ENCODE measurements around the gene KCTD16. TPM values are rescaled to one million over a fixed set of nuclear protein-coding genes. Genes with fewer than 3 reads are reported as not detected.

KCTD16 gene
- total RNA-seq, 1 experiment from 2014 or later: 0.37 TPM

DNA sequence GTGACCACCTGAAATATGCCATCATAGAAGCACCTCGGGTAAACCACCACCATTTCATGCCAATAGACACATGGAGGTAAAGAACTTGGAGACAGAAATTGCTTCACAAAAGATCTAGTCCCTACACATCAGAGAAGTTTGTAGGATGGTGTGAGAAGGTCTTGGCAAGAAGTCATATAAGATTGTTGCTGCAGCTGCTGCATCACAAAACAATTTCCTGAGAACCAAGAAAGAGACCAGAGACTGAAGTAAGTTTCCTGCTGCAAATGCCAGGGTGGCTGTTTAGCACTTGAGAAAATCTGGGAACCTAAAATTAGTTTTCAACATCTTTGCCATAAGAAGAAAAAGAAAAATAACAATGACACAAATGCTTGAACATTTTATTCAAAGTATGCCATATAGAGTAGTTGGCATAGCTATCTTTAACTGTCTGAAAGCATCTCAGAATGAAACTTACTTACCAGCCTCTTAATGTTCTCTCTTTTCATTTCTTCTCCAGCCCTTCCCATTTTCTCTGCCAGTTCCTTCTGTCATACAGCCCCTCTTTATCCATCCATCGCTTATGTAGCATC is 114.3 kb downstream of the KCTD16 start:
- no peak for DNase-seq (ENCODE audit: low spot score)

DNA sequence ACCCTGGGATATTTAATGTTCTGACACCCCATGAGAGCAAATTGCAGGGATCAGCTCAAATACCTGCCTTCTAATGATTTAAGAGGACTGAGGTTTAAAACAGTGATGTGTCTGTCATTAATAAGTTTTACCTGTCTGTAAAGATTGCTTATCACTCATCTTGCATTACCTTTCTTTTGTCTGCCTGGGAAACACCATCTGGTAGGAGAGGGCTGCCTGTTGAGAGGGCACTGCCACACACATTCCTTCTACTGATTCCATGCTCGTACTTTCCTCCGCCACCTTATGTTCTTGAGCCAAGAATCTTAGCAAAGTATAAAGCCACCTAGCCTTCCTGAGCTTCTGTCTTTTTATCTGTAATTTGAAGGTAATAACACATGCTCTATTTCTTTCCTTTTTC is 118.6 kb downstream of the KCTD16 start:
- no peak for DNase-seq (ENCODE audit: low spot score)

DNA sequence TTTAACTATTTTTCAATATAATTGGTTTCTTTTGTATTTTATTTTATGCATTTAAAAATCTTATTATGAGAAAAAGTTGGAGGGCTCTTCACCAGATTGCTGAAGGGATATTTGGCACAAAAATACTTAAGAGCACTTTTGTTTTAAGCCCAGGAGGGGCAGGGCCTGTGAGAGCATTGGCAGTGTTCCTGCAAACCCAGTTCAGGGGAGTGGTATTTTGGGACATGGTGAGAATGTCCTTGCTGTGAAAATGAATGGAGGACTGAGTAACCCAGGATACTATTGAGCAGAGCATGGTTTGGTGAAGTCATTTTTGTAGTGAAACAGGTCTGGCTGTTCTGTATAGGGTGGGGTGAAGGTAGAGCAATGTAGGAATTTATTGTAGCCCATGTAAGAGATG is 121.4 kb downstream of the KCTD16 start:
- no peak for DNase-seq (ENCODE audit: low spot score)

DNA sequence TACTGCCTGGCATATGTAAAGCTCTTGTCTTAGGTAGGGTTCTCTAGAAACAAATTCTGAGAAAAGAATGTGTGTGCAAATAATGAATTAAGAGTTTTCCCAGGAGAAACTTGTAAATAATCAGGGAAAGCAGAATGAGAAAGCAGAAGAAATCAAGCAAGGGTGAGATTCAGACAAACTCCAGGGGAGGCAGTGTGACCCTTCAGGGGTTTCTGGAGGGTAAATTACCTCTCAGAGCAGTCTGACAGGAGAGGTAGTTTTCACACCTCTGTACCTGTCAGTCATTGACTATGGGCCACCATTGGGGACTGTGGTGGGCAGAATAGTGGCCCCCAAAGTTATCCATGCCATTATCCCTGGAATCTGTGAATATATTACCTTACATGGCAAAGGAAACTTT is 124.6 kb downstream of the KCTD16 start:
- no peak for DNase-seq (ENCODE audit: low spot score)

DNA sequence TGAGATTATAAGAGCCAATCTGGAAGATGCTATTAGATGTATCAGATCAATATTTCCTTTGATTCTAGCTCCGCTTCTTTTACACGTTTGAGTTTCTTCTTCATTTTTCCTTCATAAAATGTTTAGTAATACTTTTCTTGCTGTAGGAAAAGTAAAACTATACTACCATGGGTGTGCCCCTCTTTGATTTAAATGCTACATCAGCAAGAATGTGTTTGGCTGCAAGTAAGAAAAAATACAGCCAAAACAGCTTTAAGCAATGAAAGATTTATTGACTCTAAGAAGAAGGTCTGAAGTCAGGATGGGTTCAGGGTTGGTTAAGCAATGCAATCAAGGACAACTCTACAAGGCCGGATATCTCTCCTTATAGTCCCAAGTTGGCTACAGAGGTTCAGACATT is 126.4 kb downstream of the KCTD16 start:
- no peak for DNase-seq (ENCODE audit: low spot score)

DNA sequence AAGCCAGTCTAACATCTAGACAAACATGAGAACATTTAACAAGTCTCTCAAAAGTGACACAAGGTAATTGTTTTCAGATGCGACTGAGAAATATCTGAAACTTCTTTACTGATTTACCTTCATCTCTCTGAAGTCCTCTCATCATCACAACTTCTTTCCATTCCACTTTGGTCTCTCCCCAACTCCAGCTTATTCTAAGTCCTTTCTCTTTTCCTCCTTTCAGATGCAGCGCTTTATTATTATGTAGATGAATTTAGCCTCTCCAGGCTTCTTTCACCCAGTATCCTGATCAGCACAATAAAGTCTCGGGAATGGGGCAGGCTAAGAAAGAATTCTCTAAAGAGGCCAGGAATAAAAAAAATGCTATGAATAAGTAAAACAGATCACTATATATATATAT is 128.0 kb downstream of the KCTD16 start:
- DNase-seq (ENCODE audit: low spot score): no peak

DNA sequence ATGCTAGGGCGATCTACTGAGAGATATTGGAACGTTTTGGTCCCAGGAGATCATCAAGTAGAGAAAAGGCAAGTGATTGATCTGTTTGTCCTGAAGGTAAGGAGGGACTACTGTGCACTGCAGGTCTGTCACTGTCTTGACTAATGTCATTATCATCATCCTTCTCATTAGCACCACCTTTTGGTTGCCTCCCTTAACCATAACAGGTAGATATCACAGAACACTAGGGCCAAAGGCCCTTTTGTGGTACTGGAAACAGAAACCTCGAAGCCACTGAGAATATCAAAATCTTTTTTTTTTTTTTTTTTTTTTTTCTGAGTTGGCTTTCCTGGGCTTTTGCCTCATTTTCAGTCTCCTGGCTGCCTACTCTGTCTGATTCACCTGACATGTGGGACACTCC is 134.0 kb downstream of the KCTD16 start:
- DNase-seq (ENCODE audit: low spot score): no peak

DNA sequence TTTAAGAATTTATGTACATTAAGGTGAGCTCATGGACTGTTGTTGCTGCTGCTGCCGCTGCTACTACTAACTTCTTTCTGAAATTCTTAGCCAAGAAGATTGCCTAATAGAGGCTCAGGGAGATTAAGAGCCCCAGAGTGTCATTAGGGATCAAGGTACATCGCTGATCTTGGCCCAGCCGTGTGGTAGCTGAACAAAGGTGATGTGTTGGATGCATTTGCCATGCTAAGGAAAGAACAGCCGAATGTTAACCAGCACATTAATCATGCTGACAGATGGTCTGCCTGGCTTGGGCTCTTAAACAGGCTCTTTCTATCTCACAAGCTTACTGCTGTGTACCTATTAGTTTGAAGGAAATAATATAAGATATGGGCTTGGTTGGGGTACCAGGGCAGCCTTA is 137.1 kb downstream of the KCTD16 start:
- DNase-seq (ENCODE audit: low spot score): no peak

DNA sequence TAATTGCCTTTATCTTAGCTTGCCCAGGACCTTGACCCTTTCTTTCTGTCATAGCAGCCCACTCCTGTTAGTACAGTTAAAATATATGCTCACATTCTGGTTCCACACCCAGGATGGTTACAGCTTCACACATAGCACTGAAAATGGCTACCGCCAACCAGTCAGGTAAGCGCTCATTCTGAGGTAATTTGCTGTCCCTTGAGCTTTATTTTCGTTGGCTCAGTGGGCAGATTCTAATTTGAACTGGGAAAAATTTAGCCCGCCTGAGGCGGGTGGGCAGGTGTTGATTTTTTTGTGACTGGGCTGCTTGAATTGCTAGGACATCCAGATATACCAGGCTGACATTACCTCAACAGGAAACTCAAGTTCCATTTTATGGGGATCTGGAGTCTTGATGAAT is 137.5 kb downstream of the KCTD16 start:
- DNase-seq (ENCODE audit: low spot score): no peak

DNA sequence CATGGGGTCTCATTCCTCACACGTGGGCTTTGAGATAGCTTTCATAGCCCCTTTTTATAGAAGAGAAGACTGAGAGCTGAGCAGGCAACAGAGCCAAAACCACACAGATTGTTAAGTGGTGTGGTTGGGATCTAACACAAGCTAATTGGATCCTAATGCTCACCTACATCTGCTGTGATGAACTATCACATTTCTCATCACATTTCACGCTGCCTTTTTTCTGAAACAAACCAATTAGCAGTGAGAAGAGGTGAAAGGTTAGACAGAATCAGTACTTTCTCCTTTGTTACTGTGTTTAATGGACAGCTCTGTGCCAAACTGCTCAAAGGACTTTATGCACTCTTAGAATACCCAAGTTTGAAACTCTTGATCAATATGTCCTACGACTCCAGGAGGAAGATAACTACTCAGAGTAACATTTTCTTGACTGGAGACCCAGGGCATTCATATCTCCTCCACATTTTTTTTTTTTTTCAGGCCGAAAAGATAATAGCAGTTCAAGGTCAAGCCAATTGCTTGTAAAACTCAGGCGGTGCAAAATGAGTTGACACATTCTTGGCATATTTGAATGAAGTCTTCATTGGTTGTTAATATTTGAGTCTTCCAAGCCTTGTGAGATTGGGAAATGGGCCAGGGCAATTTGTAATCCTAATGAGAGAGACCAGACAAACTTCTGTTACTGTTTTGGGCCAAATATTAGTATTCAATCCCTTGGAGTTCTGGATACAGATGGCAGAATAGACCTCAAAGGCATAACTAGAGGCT is 138.4 kb downstream of the KCTD16 start:
- DNase-seq (ENCODE audit: low spot score): no peak

DNA sequence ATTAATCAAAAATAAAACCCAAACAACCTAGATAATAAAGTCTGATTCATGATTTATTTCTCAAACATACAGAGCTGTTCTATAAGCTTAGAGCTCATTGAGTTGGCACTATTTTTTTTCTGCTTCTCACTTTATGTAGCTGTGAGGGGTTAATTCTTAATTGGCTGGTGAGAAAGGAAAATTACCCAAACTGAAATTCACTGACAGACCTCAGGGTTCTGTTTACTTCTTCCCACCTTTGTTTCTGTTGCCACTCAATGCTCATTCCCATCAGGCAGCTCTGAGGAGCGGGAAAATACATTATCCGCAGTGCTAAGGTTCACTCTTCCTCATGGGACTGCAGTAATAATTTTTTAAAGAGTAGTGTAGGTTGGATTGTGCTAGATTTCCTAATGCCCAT is 139.9 kb downstream of the KCTD16 start:
- no peak for DNase-seq (ENCODE audit: low spot score)

DNA sequence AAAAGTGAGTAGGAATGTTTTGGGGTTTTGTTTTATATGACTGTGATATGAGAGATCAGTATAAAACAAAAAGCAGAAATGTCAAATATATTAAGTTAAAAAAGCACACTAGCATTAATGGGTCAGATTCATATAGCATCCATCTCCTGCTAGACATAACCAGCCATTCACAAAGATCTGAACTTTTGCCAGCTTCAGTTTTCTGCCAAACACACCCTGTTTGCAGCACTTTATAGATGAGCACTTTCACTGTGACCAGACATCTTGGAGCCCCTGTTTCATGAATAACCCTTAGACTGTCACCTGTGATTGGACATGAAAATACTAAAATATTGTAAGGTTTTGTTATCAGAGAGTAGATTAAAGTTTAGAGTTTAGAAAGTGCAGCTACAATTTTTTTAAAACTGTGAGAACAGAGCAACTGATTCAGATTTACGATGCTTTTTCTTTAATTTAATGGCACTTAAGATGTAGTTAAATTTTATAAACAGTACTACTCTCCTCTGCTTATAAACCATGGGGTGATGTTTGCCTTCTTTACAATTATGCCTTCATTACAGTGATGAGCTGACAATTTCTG is 142.6 kb downstream of the KCTD16 start:
- DNase-seq (ENCODE audit: low spot score): no peak

DNA sequence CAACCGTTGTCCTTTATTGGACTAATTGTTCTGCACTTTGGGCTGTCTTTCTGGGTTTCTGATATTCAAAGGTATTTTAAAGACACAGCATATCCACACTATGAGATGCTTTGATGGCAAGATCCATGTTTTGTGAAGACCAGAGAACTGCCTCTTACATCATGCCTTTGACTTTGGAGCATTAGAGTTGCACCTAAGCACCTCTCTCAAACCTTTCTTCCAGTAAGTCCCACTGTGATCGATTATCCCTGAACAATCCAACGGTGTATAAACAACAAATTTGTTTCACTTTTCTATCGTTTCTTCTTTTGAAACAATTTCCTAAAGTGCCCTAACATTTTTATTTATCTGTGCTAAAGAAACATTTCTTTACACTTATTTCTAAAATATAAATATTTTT is 144.4 kb downstream of the KCTD16 start:
- no peak for DNase-seq (ENCODE audit: low spot score)

DNA sequence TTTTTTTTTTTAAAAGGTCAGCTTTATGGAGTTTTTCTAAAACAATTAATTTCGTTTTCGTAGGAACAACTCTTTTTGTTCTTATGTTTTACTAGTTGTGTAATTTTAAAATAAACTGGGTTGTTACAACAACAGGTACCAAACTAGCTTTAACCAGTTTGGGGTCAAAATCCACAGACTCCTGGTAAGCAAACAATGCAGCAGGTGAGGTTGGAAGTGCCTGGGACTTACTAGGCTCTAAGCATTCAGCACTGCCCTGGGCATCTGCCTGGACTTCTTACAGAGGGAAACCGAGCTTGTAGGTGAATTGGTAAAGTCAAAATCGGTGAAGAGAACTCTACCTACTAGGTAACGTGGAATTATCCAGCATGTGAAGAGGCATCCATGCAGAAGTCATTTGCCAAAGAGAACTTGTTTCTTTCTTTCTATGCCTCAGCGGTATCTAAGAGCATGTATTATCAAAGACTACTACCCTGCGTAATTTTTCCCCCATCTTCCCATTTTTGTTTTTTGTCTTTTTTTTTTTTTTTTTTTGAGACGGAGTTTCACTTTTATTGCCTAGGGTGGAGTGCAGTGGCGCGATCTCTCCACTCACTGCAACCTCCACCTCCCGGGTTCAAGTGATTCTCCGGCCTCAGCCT is 145.4 kb downstream of the KCTD16 start:
- no peak for DNase-seq (ENCODE audit: low spot score)

DNA sequence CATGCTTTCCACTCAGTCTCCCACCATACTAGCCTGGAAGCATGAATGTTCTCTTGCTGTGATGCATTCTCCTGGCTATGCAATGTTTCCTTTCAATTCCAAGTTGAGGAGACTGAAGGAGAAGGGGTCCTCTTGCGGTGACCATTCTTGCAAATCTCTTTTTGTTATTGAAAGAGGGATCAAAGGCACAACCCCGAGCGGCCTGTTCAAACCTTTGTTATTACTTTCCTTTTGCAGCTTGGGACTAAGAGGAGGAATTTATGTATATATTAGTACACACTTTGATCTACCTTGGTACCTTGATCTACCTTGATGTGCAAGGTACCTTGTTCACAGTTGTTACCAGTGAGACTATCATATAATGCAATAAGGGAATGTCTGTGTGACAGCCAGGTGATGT is 147.3 kb downstream of the KCTD16 start:
- no peak for DNase-seq (ENCODE audit: low spot score)

DNA sequence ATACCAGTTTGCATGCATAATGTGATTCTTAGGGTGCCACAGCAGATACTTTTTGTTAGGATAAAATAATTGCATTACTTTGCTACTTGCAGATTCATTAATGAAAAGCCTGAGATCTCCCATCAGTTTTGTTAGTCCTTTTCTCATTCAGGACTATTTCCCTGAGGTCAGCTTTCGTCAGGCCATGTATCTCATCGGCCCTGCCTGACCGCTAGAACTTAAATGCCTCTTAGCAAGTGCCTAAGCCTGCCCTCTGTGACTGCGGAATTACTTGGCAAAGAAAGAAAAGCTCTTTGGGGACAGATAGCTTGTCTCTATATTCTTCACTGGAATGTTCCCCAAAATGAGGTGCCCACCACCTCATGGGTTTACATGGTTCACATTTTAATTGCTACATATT is 147.8 kb downstream of the KCTD16 start:
- no peak for DNase-seq (ENCODE audit: low spot score)

DNA sequence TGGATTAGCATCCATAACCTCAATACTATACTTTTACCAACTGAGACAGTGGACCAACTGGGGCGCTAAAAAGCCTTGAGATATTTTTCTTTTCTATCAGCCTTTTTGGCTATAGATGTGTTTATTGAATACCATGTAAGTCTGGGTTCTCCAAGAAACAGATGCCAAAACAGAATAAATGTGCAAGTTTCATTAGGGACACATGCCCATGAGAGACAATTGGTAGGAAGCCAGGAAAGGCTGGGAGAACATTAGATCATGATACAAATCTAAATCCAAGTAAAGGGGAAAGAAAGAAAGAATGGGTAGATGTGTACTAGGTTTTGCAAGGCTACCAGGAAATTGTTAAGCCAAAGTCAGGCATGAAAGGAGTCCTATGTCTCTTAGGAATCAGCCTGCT is 152.5 kb downstream of the KCTD16 start:
- DNase-seq (ENCODE audit: low spot score): no peak

DNA sequence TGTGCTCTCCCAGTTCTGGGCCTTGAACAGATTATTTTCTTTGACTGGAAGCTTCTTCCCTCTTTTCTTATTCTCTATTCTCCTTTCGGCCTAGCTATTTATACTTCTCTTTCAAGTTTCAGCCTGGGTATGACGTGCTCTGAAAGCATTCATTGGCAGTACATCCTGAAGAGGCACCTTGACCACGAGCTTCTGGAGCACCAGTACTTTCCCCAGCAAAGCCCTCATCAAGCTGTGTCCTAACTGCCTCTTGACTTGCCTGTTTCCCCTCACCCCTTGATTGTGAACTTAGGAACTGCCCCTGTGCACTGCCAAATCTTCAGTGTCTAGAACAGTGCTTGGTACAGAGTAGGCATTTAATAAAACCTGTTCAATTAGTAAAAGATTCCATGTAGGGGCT is 154.9 kb downstream of the KCTD16 start:
- DNase-seq (ENCODE audit: low spot score): no peak

DNA sequence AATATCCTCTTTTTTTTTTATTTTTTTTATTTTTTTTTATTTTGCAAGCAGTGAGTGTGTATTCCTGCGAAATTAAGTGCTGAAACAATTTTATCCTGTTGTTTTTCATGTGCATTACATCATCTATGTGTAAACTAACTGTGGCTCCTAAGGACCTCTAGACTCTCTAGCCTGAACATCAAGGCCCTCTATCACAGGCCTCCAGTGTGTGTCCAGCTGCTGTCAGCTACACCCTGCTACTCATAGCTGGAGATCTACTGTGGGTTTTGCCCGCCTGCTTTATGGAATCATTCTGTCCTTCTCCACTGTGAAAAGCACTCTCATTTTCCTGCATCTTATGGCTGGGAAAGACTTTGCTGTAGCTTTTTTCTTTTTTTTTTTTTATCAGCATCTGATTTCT is 157.8 kb downstream of the KCTD16 start:
- DNase-seq (ENCODE audit: low spot score): no peak

DNA sequence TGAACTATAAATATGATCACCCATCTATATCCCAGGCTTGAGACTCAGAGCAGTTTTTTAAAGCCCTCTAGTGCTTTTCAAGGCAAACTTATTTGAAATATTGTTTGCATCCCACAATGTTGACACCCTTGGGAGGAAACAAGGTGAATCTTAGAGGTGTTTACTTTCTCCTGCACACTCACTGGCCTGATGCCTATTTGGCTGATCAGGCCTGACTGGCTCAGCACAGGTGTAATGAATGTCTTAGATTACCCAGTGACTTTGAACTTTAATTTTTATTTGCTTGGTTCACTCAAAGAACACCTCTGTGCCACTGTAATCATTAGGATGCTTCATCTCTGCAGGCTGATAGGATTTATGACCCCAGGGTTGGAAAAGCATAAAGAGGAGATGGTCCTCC is 158.3 kb downstream of the KCTD16 start:
- no peak for DNase-seq (ENCODE audit: low spot score)

DNA sequence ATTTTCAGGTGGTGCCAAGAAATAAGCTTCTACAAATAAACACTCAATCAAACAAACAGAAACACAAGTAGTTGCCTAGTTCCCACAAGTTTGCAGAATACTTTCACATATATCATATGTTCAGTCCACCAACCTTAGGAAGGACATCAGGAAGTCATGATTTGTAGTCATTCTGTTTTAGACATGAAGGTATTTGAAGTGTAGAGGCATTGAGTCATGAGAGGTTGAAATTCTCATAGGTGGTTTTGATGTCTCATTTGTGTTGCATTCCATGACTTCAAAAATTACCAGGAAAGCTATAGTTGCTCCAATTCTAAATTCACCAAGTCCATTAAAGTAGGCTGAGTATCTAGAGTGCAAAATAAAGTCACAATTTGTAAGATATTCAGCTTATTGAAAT is 159.0 kb downstream of the KCTD16 start:
- no peak for DNase-seq (ENCODE audit: low spot score)

DNA sequence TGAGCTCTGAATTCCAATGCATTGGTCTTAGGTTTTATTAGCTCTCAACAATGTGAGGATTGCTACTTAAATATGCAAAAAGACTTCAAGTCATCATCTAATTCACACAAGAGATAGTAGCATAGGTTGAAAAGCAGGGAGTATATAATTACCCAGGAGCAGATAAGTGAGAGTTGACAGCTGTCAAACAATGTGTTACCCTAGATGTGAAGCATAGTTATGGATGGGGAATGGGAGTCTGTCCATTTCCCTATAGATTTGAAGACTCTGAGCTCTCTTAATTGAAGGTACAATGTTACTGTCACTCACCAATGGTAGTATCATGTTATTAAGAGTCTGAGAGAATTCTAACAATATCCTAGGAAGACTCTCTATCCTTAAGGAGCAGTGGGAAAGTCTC is 160.7 kb downstream of the KCTD16 start:
- no peak for DNase-seq (ENCODE audit: low spot score)

DNA sequence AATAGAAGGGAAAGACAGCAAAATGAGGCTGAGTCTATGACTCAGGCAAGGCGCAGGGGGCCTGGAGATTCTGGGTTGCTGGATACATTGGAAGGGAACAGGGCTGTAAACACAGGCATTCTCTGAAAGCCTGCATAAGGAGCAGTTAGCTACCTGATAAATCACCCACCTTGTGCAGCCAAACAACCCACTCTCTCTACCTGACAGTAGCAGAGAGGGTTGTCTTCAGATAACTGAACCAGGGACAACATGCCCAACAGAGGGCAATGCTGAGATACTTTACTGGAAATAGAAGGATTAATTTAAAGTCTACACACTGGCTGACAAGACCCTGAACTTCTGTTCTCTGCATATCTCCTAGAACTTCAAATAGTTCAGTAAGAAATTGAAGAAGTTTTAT is 161.6 kb downstream of the KCTD16 start:
- no peak for DNase-seq (ENCODE audit: low spot score)

Data from H4 (cell line).